Natural killer cell treated with Interleukin-12 subunit alpha and Interleukin-12 subunit beta and Interleukin-15 and Interleukin-18, amount 100 ng/mL, for 72 hours (primary cell): Measurements from ENCODE around the gene NTM. TPM values are rescaled to one million over a fixed set of nuclear protein-coding genes. Genes with fewer than 3 reads are reported as not detected.

Source experiments
- ATAC-seq, 2 donors: fragments of 150-1000 bp; cut with Tn5 transposase in 1 of 2; sonication (Bioruptor Pico), chemical (Tn5 transposase) in 1 of 2; 2 replicates each; pipeline ENCODE4 v1.10.0; 2021
- DNase-seq: peaks from one replicate; pipeline ENCODE4 v3.0.0; 2022; ENCODE audit warnings: low spot score
- H3K27ac Mint-ChIP-seq, 2 donors: 1 replicate in 1 of 2; 2 replicates in 1 of 2; pipeline ENCODE4 v1.8.0; 2022; ENCODE audit warnings: mixed read lengths in 2 of 2, mild to moderate bottlenecking in 1 of 2, moderate library complexity in 1 of 2
- H3K27me3 Mint-ChIP-seq, 2 donors: 1 replicate in 1 of 2; 2 replicates in 1 of 2; pipeline ENCODE4 v1.8.0; 2022; ENCODE audit warnings: mixed read lengths in 2 of 2
- H3K36me3 Mint-ChIP-seq: one replicate; pipeline ENCODE4 v1.8.0; 2022; ENCODE audit warnings: mixed read lengths
- H3K4me1 Mint-ChIP-seq, 2 donors: 1 replicate in 1 of 2; 2 replicates in 1 of 2; pipeline ENCODE4 v1.8.0; 2022; ENCODE audit warnings: low read depth in 2 of 2, mixed read lengths in 2 of 2, mild to moderate bottlenecking in 1 of 2
- H3K4me3 Mint-ChIP-seq: one replicate; pipeline ENCODE4 v1.8.0; 2022; ENCODE audit warnings: mixed read lengths
- H3K9me3 Mint-ChIP-seq: 2 replicates; pipeline ENCODE4 v1.8.0; 2022; ENCODE audit warnings: mixed read lengths
- total RNA-seq, 2 donors: library from RNA; stranded (reverse); gene quantifications; one replicate each; pipeline ENCODE4 v1.2.3, GENCODE V29; 2022

NTM gene
- total RNA-seq, 2 donors from 2014 or later: not detected

DNA sequence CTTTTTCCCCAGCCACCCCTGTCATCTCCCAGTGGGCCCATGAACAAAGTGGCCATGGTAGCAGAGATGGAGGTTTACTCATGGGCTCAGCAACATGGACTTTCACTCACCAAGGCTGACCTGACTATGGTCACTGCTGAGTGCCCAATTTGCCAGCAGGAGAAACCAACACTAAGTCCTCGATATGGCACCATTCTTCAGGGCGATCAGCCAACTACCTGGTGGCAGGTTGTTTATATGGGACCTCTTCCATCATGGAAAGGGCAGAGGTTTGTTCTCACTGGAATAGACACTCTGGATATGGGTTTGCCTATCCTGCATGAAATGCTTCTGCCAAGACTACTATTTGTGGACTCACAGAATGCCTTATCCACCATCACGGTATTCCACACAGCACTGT lies 1009.1 kb downstream of the NTM start:
- no peak overlapping the region for H3K27ac Mint-ChIP-seq
- H3K9me3 Mint-ChIP-seq: peaks cover 17% of the 10 kb centered on the region
- no peaks in the 10 kb centered on the region for H3K27me3 Mint-ChIP-seq
- peaks cover 9% of the 10 kb centered on the region for H3K36me3 Mint-ChIP-seq
- H3K4me1 Mint-ChIP-seq: no peaks in the 10 kb centered on the region
- no peak for ATAC-seq
- no peak for DNase-seq
- no peak overlapping the region for H3K4me3 Mint-ChIP-seq
